NCI-H69 (cell line): ENCODE measurements around the gene ST6GALNAC1.

Experiments
- DNase-seq: peaks from one replicate; lab custom pipeline; 2025; lab: John Stamatoyannopoulos, UW

ST6GALNAC1 gene

GRCh38 chr17:76676629-76677028, 33.1 kb upstream of the ST6GALNAC1 start:
- DNase-seq: no peak

GRCh38 chr17:76675648-76676047, 32.1 kb upstream of the ST6GALNAC1 start:
- DNase-seq: no peak

- DNase-seq: no peak
Observed at GRCh38 chr17:76674600-76674999, 31.0 kb upstream of the ST6GALNAC1 start.

GRCh38 chr17:76673729-76674128, 30.2 kb upstream of the ST6GALNAC1 start:
- DNase-seq: no peak

- no peak for DNase-seq
Observed at GRCh38 chr17:76672892-76673291, 29.3 kb upstream of the ST6GALNAC1 start.

GRCh38 chr17:76672270-76672851, 28.8 kb upstream of the ST6GALNAC1 start:
- peak; percentile 49 for DNase-seq

- DNase-seq: no peak
Observed at GRCh38 chr17:76671912-76672262, 28.3 kb upstream of the ST6GALNAC1 start.

GRCh38 chr17:76671123-76671911, 27.8 kb upstream of the ST6GALNAC1 start:
- peak; percentile 100 for DNase-seq

- no peak for DNase-seq
Observed at GRCh38 chr17:76670718-76671122, 27.2 kb upstream of the ST6GALNAC1 start.

- DNase-seq: no peak
Observed at GRCh38 chr17:76670020-76670717, 26.6 kb upstream of the ST6GALNAC1 start.

- DNase-seq: no peak
Observed at GRCh38 chr17:76667786-76668453, 24.4 kb upstream of the ST6GALNAC1 start.

- no peak for DNase-seq
Observed at GRCh38 chr17:76667491-76667755, 23.9 kb upstream of the ST6GALNAC1 start.

- DNase-seq: no peak
Observed at GRCh38 chr17:76660656-76661042, 17.1 kb upstream of the ST6GALNAC1 start.

GRCh38 chr17:76659928-76660655, 16.5 kb upstream of the ST6GALNAC1 start:
- DNase-seq: peak; percentile 82

- peak; percentile 54 for DNase-seq
Observed at GRCh38 chr17:76658242-76658662, 14.7 kb upstream of the ST6GALNAC1 start.

- DNase-seq: peak; percentile 50
Observed at GRCh38 chr17:76657505-76658241, 14.1 kb upstream of the ST6GALNAC1 start.

- no peak for DNase-seq
Observed at GRCh38 chr17:76654408-76654807, 10.9 kb upstream of the ST6GALNAC1 start.

GRCh38 chr17:76650504-76650903, 6.9 kb upstream of the ST6GALNAC1 start:
- DNase-seq: no peak

GRCh38 chr17:76646712-76647111, 3.2 kb upstream of the ST6GALNAC1 start:
- DNase-seq: no peak

GRCh38 chr17:76645481-76645880, 1.9 kb upstream of the ST6GALNAC1 start:
- no peak for DNase-seq

GRCh38 chr17:76644995-76645394, 1.4 kb upstream of the ST6GALNAC1 start:
- DNase-seq: no peak
